Measurements from ENCODE around the gene SGPP1. TPM values are rescaled to one million over a fixed set of nuclear protein-coding genes. Genes with fewer than 3 reads are reported as not detected.
A peak's percentile ranks its signal among the peaks of the same experiment; 100 is the strongest.

The SGPP1 gene
- total RNA-seq, 6 donors from 2014 or later: 9.4 to 27.8 (median 22.9) TPM

- Histone ChIP-seq H3K27me3 (no peaks in the 10 kb centered on the region), H3K4me3 (no peak overlapping the region), H3K4me1 (no peaks in the 10 kb centered on the region), H3K36me3 (peaks cover 0 to 4% (median 0%) of the 10 kb centered on the region in 4 donors), H3K9me3 (no peaks in the 10 kb centered on the region), H3K27ac (no peak overlapping the region)
- no peak for ATAC-seq (ENCODE audit: low FRiP score in 2 of 2)
- 92 to 96% methylated on average over 3 of the region's 3 CpGs for WGBS, 2 donors
- no peak for DNase-seq
- TF ChIP-seq POLR2AphosphoS5 (IDR thresholded peaks at IDR 0.05): no peak
- TF ChIP-seq POLR2A (IDR thresholded peaks at IDR 0.05): no peak
- TF ChIP-seq CTCF (IDR thresholded peaks at IDR 0.05): no peak
- no peak for TF ChIP-seq EP300 (IDR thresholded peaks at IDR 0.05)
These were observed 51.2 kb downstream of the SGPP1 start for GRCh38 chr14:63676615-63677014.

GRCh38 chr14:63673886-63674497 is 53.9 kb downstream of the SGPP1 start:
- H3K27me3 ChIP-seq: no peaks in the 10 kb centered on the region
- peaks cover 0 to 4% (median 0%) of the 10 kb centered on the region in 4 donors for H3K36me3 ChIP-seq
- no peaks in the 10 kb centered on the region for H3K4me1 ChIP-seq
- no peak for DNase-seq
- WGBS, 2 donors: 84 to 89% methylated on average over 7 of the region's 7 CpGs
- no peak overlapping the region for H3K27ac ChIP-seq
- TF ChIP-seq POLR2AphosphoS5 (IDR thresholded peaks at IDR 0.05) (no peak), CTCF (IDR thresholded peaks at IDR 0.05) (no peak), EP300 (IDR thresholded peaks at IDR 0.05) (no peak), POLR2A (IDR thresholded peaks at IDR 0.05) (no peak)
- no peaks in the 10 kb centered on the region for H3K9me3 ChIP-seq
- ATAC-seq (ENCODE audit: low FRiP score in 2 of 2): no peak
- no peak overlapping the region for H3K4me3 ChIP-seq

- no peak for ATAC-seq (ENCODE audit: low FRiP score in 2 of 2)
- no peak for TF ChIP-seq POLR2AphosphoS5 (IDR thresholded peaks at IDR 0.05)
- TF ChIP-seq POLR2A (IDR thresholded peaks at IDR 0.05): no peak
- TF ChIP-seq EP300 (IDR thresholded peaks at IDR 0.05): no peak
- TF ChIP-seq CTCF (IDR thresholded peaks at IDR 0.05): no peak
- no peak overlapping the region for H3K27ac ChIP-seq
- no peak overlapping the region for H3K4me3 ChIP-seq
- DNase-seq: no peak
- H3K4me1 ChIP-seq: no peaks in the 10 kb centered on the region
- 81 to 85% methylated on average over 5 of the region's 5 CpGs for WGBS, 2 donors
- no peaks in the 10 kb centered on the region for H3K27me3 ChIP-seq
- H3K36me3 ChIP-seq: peaks cover 0 to 4% (median 0%) of the 10 kb centered on the region in 4 donors
- H3K9me3 ChIP-seq: no peaks in the 10 kb centered on the region
These were observed 54.6 kb downstream of the SGPP1 start for GRCh38 chr14:63673255-63673654.

- Histone ChIP-seq H3K9me3 (no peaks in the 10 kb centered on the region), H3K4me1 (no peaks in the 10 kb centered on the region), H3K36me3 (peaks cover 0 to 4% (median 0%) of the 10 kb centered on the region in 4 donors), H3K4me3 (no peak overlapping the region), H3K27ac (no peak overlapping the region), H3K27me3 (no peaks in the 10 kb centered on the region)
- ATAC-seq (ENCODE audit: low FRiP score in 2 of 2): peak in 1 of 2 donors; percentile 49
- no peak for DNase-seq
- TF ChIP-seq POLR2A (IDR thresholded peaks at IDR 0.05): no peak
- TF ChIP-seq EP300 (IDR thresholded peaks at IDR 0.05): no peak
- TF ChIP-seq CTCF (IDR thresholded peaks at IDR 0.05): no peak
- no peak for TF ChIP-seq POLR2AphosphoS5 (IDR thresholded peaks at IDR 0.05)
- 62 to 63% methylated on average over 7 of the region's 7 CpGs for WGBS, 2 donors
These were observed 55.3 kb downstream of the SGPP1 start for GRCh38 chr14:63672417-63673180.

Data from upper lobe of left lung (tissue), 6 donors.